ENCODE measurements around the gene PAX7. TPM values are rescaled to one million over a fixed set of nuclear protein-coding genes. Genes with fewer than 3 reads are reported as not detected.
A peak's percentile ranks its signal among the peaks of the same experiment; 100 is the strongest.

PAX7 gene
- total RNA-seq, 1 experiment from 2014 or later = 0.24 TPM

- ChIA-PET POLR2A (no interaction called here), CTCF (no interaction called here)
- H3K4me3 Mint-ChIP-seq = peak overlapping the region; percentile 59
- DNase-seq (ENCODE audit: low spot score) (peak; percentile 62), ATAC-seq (no peak)
- H3K27me3 Mint-ChIP-seq (ENCODE audit: low read depth) = peaks cover 100% of the 10 kb centered on the region
- no peaks in the 10 kb centered on the region for H3K36me3 Mint-ChIP-seq
- TF ChIP-seq ZNF423 (CRISPR knock-in tag; IDR thresholded peaks at IDR 0.05) (peak; percentile 40; the same call in 1 of the 2 replicates), TP53 (CRISPR knock-in tag; IDR thresholded peaks at IDR 0.05) (no peak), RORB (CRISPR knock-in tag; IDR thresholded peaks at IDR 0.05) (no peak)
- TF ChIP-seq, protein P1, sequence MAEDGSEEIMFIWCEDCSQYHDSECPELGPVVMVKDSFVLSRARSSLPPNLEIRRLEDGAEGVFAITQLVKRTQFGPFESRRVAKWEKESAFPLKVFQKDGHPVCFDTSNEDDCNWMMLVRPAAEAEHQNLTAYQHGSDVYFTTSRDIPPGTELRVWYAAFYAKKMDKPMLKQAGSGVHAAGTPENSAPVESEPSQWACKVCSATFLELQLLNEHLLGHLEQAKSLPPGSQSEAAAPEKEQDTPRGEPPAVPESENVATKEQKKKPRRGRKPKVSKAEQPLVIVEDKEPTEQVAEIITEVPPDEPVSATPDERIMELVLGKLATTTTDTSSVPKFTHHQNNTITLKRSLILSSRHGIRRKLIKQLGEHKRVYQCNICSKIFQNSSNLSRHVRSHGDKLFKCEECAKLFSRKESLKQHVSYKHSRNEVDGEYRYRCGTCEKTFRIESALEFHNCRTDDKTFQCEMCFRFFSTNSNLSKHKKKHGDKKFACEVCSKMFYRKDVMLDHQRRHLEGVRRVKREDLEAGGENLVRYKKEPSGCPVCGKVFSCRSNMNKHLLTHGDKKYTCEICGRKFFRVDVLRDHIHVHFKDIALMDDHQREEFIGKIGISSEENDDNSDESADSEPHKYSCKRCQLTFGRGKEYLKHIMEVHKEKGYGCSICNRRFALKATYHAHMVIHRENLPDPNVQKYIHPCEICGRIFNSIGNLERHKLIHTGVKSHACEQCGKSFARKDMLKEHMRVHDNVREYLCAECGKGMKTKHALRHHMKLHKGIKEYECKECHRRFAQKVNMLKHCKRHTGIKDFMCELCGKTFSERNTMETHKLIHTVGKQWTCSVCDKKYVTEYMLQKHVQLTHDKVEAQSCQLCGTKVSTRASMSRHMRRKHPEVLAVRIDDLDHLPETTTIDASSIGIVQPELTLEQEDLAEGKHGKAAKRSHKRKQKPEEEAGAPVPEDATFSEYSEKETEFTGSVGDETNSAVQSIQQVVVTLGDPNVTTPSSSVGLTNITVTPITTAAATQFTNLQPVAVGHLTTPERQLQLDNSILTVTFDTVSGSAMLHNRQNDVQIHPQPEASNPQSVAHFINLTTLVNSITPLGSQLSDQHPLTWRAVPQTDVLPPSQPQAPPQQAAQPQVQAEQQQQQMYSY (CRISPR knock-in tag; IDR thresholded peaks at IDR 0.05) = peak; percentile 77
- H3K4me1 Mint-ChIP-seq = peaks cover 81% of the 10 kb centered on the region
- H3K27ac Mint-ChIP-seq = no peak overlapping the region
- H3K9me3 Mint-ChIP-seq = no peaks in the 10 kb centered on the region
These were observed 5.4 kb downstream of the PAX7 start for GRCh38 chr1:18635891-18636595.

GRCh38 chr1:18636596-18637508 is 6.2 kb downstream of the PAX7 start:
- H3K27me3 Mint-ChIP-seq (ENCODE audit: low read depth) = peaks cover 100% of the 10 kb centered on the region
- H3K27ac Mint-ChIP-seq = no peak overlapping the region
- ATAC-seq = peak; percentile 18
- no peaks in the 10 kb centered on the region for H3K36me3 Mint-ChIP-seq
- H3K4me3 Mint-ChIP-seq = peak overlapping the region; percentile 59
- CTCF ChIA-PET = interaction anchor here (1.6 kb wide), 1 partner anchor 8 kb away, joined by 5 read pairs; no protein-coding TSS in a partner anchor
- POLR2A ChIA-PET = no interaction called here
- H3K9me3 Mint-ChIP-seq = no peaks in the 10 kb centered on the region
- DNase-seq (ENCODE audit: low spot score) = peak; percentile 64
- TF ChIP-seq MAX (CRISPR knock-in tag; IDR thresholded peaks at IDR 0.05) (no peak), FOXJ3 (CRISPR knock-in tag; IDR thresholded peaks at IDR 0.05; ENCODE audit: borderline replicate concordance) (no peak), AFF4 (CRISPR knock-in tag; IDR thresholded peaks at IDR 0.05; ENCODE audit: borderline replicate concordance) (no peak), CREB1 (CRISPR knock-in tag; IDR thresholded peaks at IDR 0.05) (no peak), ZBTB43 (CRISPR knock-in tag; IDR thresholded peaks at IDR 0.05) (no peak), ATF3 (CRISPR knock-in tag; conservative IDR thresholded peaks at IDR 0.05) (no peak)
- TF ChIP-seq, protein P2, sequence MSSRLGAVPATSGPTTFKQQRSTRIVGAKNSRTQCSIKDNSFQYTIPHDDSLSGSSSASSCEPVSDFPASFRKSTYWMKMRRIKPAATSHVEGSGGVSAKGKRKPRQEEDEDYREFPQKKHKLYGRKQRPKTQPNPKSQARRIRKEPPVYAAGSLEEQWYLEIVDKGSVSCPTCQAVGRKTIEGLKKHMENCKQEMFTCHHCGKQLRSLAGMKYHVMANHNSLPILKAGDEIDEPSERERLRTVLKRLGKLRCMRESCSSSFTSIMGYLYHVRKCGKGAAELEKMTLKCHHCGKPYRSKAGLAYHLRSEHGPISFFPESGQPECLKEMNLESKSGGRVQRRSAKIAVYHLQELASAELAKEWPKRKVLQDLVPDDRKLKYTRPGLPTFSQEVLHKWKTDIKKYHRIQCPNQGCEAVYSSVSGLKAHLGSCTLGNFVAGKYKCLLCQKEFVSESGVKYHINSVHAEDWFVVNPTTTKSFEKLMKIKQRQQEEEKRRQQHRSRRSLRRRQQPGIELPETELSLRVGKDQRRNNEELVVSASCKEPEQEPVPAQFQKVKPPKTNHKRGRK (CRISPR knock-in tag; IDR thresholded peaks at IDR 0.05; ENCODE audit: borderline replicate concordance) = no peak
- H3K4me1 Mint-ChIP-seq = peaks cover 86% of the 10 kb centered on the region
